ENCODE measurements around the gene PDE4D.

PDE4D gene

DNA sequence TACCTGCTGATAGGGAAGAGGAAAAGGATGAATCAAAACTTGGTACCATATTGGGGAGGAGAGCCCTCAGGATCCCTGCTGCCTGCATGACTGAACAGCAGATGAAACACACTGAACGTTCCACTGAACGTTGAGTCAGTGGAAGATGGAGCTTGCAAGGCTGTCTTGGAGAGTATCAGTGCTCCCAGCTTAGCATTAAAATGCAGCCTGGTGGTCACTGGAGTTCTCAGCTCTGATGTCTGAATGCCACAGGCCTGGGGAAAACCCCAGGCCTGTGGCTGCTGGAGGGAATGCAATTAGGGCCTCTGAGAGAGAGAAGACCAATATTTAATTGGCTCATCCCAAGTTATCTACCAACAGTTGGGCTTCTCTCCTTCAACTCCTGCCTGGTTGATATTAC lies 54.5 kb downstream of the PDE4D start:
- no peak for DNase-seq (ENCODE audit: low spot score)

DNA sequence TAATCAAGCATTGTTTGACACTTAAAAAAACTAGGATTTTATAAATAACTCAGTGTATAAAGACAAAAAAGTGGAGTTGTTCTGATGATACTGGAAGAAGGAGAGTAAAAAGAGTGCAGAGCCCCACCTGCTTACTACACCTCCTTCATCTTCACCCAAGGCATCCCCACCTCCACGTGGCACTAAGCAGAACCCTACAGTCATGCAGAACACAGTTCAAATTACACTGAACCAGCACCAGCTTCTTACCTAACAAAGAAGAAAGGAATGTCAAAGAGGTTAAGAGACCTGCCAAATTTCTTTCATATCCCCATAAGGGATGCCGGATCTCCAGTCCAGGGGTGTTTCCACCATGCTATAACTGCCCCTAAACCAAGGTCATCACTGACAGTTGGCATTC lies 55.5 kb downstream of the PDE4D start:
- no peak for DNase-seq (ENCODE audit: low spot score)

DNA sequence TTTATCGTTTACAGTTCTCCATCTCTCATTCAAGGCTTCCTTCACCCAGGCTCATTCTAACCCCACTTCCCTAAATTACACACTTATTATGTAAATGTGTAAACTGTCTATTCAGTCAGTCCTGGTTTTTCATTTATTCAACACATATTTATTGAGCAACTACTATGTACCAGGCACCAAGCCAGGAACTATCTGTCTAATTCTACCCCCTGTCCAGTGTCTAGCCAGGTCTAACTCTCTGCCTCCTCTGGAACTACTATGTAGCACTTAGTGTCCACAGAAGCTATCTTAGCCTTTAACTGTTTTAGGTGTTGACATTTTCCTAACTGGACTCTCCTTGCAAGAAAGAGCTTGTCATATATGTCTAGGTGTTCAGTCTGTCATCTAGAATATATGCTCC lies 56.5 kb downstream of the PDE4D start:
- DNase-seq (ENCODE audit: low spot score) = no peak

DNA sequence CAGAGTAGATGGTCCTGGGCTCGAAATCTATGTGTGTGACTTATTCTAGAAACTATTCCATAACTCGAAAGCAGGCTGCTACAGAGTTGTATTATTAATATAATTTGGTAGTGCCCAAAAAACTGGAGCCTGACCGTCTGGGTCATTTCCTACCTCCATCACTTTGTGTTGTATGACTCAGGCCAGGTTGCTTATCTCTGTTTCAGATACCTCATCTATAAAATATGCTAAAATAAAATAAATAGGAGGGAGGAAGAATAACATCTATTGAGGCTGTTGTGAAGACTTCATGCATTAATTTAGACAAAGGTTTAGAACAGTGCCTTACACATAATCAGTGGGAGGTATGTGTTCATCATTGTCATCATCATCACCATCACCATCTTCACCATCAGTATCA lies 57.7 kb downstream of the PDE4D start:
- no peak for DNase-seq (ENCODE audit: low spot score)

DNA sequence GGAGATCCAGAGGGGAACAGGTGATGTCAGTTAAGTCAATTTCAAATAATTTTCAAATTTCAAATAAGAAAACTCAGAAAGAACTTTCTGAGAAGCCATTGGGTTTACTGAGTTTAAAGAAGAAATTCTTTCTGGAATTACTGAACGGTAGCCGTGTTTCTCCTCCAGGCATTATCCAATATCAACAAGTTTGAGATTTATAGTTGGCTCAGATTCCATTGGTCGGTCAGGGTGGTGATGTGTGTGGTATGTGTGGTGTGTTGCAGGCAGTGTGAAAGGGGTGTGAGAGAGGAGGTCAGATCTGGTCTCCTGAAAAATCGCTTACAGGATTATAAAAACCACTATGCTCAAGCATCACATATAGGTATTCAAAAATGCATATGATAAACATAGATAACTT lies 60.1 kb downstream of the PDE4D start:
- no peak for DNase-seq (ENCODE audit: low spot score)

DNA sequence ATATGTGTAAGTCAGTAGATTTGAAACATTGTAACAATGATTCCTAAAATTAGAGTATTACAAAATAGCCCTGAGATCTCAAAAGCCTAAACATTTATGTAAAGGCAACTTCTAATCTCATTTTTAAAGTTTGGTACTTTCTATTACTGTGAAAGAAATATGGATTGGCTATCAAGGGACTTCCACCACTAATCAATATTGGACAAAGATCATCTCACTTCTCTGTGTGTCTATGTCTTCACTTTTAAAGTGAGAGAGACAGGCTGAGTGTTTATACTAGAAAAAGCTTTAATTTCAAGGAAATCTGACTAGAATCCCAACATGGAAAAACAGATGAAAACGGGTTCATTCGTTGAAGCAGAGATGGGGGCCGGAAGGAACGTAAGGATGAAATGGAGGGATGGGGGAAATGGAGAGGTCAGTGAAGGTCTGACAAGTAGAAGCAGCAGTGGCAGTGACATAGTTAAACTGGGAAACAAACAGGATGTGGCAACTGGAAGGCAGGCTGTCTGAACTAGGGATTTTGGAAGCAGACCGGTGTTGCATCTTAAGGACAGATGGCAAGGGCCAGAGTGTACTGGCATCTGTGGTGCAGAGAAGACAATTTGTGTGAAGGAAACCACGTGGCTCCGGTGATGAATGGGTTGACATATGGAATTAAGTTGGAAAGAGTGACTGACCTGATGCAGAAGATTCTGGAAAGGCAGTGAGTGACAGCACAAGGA lies 60.8 kb downstream of the PDE4D start:
- no peak for DNase-seq (ENCODE audit: low spot score)

DNA sequence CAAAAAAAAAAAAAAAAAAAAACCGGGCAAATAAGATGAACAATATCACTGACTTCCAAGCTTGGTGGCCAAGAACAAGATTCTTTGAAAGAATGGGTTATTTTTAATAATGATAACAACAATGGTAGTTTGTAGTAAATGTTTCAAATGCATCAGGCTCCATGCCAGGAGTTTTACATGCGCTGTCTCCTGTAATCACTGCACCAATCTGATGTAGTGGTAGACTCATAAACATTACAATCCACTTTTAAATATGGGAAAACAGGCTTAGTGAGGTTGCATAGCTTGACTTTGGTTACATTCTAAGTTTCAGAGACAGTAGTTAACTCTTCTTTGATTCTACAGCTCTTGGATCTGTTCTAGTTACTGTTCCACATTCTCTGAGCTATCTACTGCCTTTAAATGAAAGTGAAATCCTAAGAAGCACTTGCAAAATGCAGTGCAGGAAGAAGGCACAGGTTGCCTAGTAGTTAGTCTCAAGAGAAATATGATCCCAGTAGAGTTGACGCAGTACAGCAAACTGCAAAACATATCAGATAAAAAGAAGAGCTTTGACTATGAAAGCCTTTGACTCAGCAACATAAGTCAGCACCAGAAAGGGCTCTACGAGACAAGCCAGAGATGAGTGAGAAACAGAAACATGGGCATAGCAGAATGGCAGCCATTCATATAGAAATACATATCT lies 62.1 kb downstream of the PDE4D start:
- DNase-seq (ENCODE audit: low spot score) = no peak

DNA sequence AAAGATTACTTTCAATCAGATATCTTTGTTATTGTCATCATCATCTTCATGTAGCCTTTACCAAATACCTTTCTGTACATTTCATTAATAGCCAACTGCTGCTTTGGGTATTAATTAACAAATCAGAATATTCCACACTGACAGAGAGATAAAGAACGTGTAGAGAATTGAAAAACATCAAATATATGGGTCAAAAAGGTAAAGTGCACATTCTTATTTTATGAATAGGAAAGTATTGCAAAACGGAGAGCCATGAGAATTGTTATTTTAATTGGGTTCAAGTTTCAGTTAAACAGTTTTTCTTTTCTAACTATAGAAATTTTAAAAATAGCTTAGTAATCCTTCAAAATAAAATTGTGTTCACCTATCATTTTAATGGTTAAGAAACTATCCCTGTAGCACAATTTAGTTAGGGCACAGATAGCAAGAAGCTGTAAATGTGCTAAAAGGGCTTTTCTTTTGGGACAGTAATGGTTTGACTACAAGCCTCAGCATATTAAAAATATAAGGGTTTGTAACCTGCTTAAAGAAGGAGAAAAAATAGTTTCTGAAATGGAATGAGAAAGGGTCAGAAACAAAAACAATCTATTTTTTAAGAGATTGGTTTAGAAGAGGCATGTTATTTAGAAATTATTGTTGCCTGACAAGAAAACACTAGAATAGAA lies 62.9 kb downstream of the PDE4D start:
- no peak for DNase-seq (ENCODE audit: low spot score)

DNA sequence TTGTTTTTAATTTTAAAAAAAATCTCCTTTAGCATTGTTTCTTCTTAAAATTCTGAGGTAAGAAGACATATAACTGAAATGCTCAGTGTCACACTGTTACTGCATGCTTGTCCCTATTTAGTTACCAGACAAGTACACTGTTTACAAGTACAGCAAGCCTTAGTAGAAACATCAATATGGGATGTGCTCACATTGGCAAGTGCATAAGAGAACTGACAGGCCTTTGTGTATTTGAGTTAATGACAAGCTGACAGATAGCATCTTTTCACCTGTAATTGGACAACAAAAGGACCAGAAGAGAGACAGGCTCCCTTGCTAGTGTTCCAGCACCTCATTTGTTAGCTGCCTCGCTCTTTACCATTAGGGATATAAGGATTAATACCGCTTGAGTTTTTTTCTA lies 63.6 kb downstream of the PDE4D start:
- no peak for DNase-seq (ENCODE audit: low spot score)

DNA sequence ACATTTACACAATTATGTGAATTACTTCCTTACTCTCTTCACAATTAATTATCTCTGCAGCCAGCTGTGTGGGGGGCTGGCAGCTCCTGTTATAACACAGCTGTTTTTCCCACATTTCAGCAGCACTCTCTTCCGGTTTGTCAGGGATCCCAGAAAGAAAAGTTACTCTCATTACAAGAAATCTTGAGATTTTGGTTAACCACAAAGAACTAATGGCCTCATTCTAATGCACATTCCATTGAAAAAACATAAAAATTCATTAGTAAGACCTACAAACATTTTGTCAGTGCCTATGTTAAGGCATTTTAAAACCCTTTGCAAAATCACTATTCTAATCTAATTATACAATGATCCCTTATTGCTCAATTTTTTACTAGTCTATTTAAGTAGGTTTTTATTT lies 64.1 kb downstream of the PDE4D start:
- no peak for DNase-seq (ENCODE audit: low spot score)

DNA sequence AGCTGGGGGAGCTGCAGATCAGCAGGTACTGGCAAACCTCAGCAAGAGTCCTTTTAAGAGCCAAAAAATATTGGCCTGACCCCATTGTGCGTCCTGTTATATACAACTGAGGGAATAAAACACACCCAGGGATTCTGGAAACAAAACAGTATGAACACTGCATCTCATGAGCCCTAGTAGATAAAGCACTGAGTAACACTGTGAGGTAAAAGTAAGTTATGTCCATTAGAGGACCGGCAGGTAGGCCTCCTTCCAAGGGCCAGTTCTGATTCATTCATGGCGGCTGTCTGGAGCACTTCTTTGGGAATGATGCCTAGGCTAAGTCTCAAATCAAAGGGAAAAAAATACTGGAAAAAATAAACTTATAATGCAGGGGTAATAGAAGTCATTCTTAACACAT lies 64.9 kb downstream of the PDE4D start:
- DNase-seq (ENCODE audit: low spot score) = no peak

DNA sequence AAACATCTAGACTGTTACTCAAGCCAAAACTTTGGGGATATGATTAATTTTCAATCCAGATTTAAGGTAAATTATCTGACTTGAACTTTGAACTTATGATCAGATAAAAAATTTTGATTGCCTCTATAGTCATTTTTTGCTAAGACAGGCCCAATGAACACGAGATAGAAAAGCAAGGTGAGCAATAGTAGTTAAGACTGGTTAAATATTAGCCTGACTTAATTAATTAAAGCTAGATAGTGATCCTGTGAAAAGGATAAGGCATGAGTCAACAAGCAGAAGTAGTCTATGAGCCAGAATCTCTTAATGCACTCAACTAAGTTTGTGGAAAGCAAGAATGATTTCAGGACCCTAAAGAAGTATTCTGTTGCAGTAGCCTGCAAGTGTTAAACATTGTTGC lies 66.5 kb downstream of the PDE4D start:
- DNase-seq (ENCODE audit: low spot score) = no peak

DNA sequence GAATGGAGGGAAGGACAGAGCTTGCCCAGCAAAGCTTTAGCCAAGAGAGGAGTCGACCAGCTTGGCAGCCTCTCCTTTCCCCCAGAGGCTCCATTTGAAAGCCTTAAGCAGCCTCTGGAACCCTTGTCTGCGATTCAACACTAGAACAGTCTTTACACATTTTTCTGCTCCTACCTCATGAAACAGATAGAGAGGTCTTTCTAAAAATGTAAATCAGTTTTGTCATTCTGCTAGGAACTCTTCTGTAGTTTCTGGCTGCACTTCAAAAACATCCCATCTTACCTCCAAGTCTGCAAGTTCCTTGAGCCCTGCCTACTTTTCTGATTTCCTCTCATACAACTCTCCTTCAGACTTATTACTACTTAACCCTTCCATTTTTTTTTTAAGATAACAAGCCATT lies 70.1 kb downstream of the PDE4D start:
- no peak for DNase-seq (ENCODE audit: low spot score)

DNA sequence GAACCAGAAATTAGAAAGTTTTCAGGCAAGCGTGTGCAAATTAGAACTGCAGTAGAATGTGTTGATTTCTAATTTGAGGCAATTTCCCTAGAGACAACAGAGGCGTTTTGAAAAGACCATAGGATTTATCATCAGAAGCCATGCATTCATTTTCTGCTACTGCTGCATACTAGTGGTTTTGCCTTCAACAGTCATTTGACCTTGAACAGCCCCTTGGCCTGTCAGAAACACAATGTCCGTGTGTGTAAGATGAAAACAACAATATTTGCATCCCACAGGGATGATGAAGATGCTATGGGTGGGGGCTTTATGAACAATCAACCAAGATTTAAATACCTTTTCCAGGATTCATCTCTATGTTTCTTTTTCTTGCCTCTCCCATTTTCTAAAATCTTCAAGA lies 73.7 kb downstream of the PDE4D start:
- DNase-seq (ENCODE audit: low spot score) = no peak

DNA sequence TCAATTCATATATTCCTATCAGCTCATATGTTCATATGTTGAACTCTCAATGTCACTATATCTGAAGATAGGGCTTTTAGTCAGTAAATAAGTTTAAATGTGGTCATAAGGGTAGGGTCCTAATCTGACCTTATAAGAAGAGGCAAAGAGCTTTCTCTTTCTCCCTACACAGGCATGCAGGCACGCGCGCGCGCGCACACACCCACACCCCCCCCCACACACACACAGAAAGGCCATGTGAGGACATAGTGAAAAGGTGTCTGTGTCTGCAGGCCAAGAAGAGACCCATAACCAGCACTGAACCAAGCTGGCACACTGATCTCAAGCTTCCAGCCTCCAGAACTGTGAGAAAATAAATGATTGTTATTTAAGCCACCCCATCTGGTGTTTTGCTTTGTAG lies 76.0 kb downstream of the PDE4D start:
- DNase-seq (ENCODE audit: low spot score) = no peak

DNA sequence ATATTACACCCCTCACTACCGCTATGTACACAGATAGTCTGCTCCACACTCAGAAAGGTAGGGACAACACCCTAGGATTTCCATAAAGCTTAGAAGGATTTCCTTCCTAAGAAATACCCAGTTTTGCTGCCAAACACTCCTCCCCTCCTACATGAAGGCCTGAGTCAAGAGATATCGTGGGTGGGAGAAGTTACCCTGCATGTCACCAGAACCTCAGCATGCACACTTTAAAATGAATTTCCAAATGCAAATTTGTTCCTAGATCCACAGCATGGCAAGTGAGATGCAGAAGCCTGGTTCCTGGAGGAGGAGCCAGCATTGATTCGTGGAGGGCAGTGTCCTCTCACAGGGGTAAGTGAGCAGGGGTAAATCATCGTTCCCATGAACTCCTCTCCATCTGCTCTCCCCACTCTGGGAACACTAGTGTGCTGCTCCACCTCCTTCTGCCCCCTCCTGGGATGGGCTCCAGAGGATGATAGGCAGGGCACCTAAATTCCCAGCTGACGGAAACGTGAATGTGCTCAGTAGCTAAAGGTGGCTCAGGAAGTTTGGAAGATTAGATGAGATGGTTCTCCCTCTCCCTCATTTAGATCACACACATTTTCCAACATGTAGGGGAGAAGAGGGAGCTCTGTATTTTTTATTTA lies 76.7 kb downstream of the PDE4D start:
- DNase-seq (ENCODE audit: low spot score) = no peak

DNA sequence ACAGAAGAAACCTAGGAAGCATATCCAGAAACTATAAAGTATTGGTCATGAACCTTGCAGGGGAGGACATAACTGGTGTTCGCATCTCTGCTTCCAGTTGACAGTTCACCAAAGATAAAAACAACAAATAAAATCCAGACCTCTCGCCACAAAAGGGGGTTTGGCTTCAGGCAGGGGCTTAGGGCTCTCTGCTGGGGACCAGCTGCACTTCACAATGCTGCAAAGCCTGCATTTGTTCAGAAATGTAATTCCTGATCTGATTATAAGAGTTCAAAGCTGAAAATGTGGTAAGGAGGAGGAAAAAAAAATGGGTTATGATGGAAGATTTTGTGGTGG lies 79.0 kb downstream of the PDE4D start:
- DNase-seq (ENCODE audit: low spot score) = no peak

DNA sequence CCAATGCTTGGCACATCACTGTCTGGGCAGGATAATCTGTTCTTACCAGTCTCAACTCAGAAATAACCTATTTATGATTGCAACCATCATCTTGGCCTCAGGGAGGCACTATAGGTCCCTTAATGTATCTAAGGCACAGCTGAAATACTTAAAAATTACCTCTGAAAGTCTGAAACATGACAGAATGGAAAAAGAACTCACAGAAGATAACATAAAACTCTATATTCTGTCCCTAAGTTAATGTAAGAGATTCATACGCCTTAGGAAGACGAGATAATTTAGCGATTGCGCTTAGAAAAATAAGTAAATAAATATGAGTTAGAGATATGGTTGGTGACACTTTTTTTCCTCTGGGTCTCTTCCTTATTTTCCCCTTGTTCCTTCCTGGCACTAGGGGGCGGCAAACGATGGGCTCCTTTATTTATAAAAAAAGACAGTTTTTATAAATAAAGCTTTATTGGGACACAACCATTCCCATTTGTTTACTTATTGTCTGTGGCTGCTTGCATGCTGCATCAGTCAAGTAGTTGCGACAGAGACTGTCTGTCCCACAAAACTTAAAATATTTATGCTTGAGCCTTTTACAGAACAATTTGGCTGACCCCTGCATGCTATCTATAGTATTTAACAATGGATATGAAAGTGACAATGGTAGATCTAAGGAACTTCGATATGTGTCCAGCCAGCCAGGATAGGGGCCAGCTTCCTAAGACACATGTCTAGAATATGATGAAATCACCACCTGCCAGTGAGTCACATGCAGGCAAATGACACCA lies 79.6 kb downstream of the PDE4D start:
- no peak for DNase-seq (ENCODE audit: low spot score)

DNA sequence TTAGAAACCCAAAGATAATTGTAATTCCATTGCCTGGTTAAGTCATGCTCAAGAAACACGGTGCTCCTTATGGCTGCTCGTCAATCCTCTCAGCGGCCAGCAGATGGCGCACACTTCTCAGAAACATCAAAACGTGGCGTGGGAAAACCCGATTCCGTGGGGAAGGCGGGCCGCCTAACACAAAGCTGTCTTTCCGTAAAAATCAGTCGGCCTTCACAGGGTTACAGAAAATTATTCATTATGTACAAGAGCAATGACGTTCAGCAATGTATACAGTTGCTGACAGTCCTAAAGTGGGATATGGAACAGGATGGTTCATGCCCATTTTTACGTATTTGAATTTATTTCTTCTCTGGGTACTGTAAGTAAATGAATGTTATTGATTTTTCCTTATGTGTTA lies 83.5 kb downstream of the PDE4D start:
- peak; percentile 58 for DNase-seq (ENCODE audit: low spot score)

DNA sequence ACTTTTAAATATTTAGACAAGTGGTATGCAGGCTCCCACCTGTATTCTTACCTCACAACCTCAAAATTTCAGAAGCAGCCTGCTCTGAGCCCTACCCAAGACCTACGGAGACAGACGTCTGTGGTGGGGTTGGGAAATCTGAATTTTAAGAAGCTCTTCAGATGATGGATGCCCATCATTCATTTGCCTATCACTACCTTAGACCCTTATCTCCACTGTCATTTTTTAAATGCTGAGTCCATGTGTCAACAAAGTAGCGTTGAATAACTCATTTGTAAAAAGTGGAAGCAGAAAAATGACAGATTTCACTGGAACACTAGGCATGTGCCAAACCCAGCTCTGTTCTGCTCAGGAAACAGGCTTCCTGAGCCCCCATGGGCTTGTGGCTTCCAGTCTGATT lies 85.7 kb downstream of the PDE4D start:
- no peak for DNase-seq (ENCODE audit: low spot score)

DNA sequence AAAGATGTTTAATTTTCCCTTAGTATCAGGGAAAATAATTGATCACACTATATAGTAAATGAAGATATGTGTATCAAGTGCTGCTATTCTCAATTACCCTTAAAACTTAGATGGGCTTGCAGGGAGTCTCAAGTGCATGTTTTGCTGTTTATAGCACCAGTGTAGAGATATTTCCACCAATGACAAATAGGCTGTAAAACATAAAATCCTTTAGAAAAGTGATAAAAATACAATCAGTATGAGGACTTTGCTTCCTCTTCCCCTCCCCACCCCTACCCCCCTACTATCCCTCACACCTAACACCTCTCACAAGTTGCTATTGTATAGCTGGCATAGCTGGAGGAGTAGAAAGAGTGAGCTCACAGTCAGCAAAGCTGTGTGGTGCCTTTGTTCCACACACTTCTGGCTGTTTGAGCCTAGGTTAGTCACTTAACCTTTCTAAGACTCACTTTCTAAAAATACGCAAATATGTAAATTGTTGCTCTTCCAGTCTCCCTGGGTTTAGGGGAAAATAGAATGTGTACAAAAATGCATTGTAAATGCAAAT lies 93.1 kb downstream of the PDE4D start:
- no peak for DNase-seq (ENCODE audit: low spot score)
